Measurements from ENCODE around the gene MAPK13. TPM values are rescaled to one million over a fixed set of nuclear protein-coding genes. Genes with fewer than 3 reads are reported as not detected.

The MAPK13 gene
- 10 to 100 TPM; 46.9 to 50.7 TPM for total RNA-seq

GRCh38 chr6:36129941-36130666 is at the start of gene MAPK13:
TSS of gene MAPK13 (plus strand) at chr6:36130513. CDS start at chr6:36130583, 70 bp downstream.

Other genes with a start within 250 kb of the MAPK13 start
- 10 to 100 TPM; 69.9 to 70.9 TPM for gene SRPK1, start 209.4 kb upstream of the MAPK13 start, total RNA-seq
- gene SLC26A8, start 105.9 kb upstream of the MAPK13 start, total RNA-seq = not detected
- 10 to 100 TPM; 59.7 to 60.2 TPM for gene MAPK14, start 102.7 kb upstream of the MAPK13 start, total RNA-seq
- 10 to 100 TPM; 21.5 to 23.1 TPM for gene BRPF3, start 66.2 kb downstream of the MAPK13 start, total RNA-seq
- not detected for gene PNPLA1, start 139.5 kb downstream of the MAPK13 start, total RNA-seq
- gene BNIP5, start 206.4 kb downstream of the MAPK13 start, total RNA-seq = not detected